HG03066 (cell line): ENCODE data around the gene UBE2G2.

Experiments
- ATAC-seq: cut with Tn5 transposase; IDR thresholded peaks from one replicate; pipeline ENCODE4 v1.9.1; 2021; ENCODE audit warnings: low read depth; ENCODE audit not compliant: unreplicated experiment

Gene UBE2G2

DNA sequence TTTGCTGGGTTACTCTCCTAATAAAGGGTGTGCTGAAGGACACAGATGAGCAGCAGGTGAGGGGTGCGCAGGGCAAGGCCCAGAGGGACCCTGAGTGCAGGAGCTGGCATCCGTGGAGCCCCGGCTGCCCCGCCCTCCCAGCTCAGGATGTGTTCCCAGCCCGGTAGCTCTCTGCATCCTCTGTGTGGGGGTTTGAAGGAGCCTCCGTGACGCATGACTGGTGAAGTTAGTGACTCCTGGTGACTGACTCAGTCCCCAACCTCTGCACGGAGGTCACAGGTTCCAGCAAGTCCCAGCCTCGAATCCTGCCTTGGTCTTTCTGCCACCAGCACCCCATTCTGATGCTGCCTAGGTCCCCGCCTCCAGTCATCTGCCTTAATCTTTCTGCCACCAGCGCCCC lies 68.7 kb downstream of the UBE2G2 start:
- ATAC-seq: no peak

DNA sequence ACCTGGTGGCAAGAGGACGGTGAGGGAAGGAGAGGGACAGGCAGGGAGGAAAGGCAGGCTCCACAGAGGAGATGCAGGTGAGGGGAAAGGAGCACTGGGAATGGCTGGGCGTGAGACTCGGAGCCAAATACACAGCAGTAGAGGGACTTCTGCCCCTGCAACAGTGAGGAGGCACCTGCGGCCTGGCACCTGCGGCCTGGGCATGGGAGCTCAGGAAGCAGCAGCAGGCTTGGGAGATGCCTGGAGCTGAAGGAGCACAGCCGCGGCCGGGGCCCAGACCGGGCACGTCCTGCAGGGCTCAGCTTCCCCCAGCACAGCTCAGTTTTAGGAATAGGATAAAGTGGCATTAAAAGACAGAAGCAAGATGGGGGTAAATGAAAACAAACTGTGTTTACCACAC lies 69.4 kb downstream of the UBE2G2 start:
- no peak for ATAC-seq

DNA sequence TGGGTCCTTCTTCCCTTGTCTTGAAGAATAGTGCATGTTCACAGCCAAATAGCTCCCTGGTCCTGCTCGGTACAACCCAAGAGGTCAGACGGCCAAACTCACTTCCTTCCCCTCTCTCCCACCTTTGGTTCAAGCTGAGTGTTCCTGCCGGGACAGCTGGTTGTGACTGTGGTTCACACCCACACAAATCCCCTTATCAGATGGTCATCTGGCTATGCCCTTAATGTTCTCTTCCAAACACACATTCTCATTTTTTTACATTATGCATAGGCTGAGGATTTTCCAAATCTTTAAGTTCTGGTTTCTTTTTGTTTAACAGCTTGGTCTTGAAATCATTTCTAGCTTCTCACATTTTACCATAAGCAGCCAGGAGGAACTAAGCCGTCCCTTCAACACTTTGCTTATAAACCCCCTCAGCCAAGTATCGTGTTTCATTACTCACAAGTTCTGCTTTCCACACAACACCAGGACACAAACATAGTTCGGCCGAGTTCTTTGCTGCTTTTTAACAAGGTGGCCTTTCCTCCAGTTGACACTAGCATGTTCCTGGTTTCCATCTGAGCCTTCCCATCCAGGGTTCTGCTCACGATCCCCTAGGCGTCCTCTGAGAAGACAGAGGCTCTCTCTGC lies 70.6 kb downstream of the UBE2G2 start:
- ATAC-seq: no peak

DNA sequence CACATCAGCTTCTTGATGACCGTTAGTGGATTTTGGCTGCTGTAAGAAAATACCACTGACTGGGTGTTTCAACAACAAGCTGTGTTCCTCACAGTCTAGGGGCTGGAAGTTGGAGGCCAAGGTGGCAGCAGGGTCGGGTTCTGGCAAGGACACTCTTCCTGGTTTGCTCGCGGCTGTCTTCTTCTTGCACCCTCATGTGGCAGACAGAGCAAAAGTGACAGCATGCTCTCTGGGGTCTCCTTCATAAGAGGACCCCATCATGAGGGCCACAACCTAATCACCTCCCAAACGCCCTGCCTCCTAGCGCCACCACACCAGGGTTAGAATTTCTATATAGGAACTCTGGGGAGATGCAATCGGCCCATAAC lies 71.6 kb downstream of the UBE2G2 start:
- ATAC-seq: no peak

DNA sequence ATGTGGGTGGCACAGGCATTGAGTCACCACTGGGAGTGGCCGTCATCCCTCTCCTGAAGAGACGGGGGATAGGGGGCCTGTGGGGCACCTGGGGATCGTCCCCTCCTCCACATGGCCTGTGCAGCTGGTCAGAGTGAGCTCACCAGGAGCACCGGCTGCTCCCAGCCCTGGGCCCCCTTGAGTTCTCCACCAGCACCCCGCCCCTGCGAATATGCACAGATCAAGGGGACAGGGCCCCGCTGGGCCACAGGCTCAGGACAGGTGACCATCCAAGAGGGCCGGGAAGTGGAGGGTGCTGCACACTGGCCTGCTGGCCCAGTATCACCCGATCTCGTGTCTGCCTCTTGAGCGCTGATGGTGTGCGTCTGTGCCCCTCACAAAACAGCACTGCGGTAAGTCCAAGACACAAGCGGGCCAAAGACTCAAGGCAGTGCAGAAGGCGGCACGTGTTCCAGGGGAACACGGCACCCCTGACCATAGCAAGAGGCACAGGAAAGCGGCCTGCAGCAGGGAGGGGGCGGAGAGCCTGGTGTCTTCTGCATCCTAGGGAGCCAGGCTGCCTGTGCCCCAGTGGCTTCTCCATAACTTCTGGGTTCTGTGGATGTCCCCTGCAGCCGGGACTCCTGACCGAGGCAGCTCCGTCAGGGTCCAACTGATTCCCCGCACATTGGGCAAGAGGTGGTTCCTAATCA lies 72.1 kb downstream of the UBE2G2 start:
- no peak for ATAC-seq

DNA sequence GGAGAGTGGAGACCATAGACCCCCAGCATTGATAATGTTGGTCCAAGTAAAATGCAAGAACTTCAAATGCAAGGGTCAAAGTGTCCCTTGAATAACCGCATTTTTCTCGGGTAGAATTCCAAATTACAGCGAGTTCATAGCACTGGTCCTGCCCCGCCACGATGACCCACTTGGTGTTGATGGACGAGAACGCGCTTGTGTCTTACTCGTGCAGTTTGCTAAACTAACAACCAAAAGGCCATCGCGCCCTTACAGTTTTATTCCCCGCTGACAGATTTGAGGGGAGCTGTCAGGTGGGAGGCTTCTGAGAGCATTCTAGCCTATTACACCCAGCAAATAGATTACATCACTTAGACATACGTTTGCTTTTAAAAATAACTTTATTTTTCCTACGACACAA lies 72.9 kb downstream of the UBE2G2 start:
- ATAC-seq: no peak

DNA sequence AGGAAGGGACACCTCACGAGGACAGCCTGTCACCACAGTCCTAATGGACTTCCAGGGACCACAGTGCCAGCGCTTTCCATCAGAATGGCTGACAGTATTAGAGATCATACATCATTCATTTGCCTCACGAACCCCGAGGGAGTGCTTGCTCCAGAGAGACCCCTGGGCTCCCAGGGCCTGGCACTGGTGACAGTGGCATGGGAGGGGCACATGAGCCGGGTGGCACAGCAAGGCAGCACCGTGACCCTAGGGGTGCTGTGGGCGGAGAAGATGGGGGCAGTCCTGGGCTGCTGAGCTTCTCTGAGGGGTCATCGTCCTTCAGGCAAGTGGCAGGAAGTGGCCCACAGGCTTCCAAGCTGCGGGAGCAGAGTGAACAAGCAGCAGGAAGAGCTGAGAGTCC lies 73.9 kb downstream of the UBE2G2 start:
- ATAC-seq: no peak

DNA sequence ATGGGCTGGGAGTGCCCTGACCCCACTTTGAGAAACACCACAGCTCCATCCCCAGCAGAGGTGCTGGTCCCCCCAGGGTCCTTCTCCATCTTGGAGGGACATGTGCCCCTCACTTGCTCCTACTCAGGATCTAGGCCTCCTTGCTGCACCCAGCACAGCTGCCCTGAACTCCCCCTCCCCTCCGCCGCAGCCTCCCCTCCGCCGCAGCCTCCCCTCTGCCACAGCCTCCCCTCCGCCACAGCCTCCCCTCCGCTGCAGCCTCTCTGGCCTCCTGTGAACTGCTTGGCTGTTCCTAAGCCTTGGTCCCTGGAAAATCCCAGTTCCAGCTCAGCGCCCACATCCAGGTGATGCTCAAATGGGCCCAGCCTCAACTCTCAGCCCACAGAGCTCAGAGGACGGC lies 74.3 kb downstream of the UBE2G2 start:
- no peak for ATAC-seq

DNA sequence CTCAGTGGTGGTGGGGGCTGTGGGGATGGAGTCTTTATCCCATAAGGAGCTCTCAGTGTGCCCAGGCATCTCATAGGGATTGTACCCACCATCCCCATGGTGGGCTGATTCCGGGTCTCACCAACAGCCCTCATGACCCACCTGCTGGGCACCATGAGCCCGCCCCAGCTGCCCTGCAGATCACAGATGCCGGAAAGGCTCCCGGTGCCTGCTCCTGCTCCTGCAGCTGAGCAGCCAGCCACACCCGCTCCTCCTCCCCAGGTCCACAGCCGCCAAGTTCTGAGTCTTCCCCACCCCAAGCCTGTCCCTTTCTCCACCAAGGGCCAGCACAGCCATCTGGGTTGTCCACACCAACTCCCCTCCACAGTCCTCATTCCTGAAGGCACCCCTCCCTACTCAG lies 74.8 kb downstream of the UBE2G2 start:
- ATAC-seq: no peak

DNA sequence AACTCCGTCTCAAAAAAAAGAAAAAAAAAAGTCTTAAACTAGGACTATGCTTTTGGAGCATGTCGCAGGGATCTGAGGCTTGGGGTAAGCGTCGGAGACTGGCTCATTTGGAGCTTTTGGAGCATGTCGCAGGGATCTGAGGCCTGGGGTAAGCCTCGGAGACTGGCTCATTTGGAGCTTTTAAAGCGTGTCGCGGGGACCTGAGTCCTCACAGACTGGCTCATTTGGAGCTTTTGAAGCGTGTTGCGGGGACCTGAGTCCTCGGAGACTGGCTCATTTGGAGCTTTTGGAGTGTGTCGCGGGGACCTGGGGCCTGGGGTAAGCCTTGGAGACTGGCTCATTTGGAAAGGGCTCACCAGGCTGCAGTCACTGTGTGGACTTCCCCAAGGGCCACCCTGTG lies 76.7 kb downstream of the UBE2G2 start:
- no peak for ATAC-seq

DNA sequence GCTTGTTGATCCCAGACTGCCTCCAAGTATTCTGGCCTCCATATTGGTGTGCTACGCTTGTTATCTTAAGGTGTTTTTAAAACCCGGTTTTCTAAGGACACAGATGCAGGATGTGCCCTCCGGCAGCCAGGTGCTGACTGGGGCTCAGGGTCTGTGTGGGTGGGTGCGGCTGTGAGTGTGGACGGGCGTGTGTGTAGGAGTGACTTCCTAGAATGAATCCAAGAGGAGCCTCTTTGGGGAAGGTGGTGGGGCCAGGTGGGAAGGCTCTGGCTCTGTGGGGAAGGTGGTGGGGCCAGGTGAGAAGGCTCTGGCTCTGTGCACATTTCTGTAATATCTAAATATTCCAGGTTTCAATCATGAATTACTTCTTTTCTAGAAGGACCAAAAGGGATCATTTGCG lies 77.4 kb downstream of the UBE2G2 start:
- ATAC-seq: no peak

DNA sequence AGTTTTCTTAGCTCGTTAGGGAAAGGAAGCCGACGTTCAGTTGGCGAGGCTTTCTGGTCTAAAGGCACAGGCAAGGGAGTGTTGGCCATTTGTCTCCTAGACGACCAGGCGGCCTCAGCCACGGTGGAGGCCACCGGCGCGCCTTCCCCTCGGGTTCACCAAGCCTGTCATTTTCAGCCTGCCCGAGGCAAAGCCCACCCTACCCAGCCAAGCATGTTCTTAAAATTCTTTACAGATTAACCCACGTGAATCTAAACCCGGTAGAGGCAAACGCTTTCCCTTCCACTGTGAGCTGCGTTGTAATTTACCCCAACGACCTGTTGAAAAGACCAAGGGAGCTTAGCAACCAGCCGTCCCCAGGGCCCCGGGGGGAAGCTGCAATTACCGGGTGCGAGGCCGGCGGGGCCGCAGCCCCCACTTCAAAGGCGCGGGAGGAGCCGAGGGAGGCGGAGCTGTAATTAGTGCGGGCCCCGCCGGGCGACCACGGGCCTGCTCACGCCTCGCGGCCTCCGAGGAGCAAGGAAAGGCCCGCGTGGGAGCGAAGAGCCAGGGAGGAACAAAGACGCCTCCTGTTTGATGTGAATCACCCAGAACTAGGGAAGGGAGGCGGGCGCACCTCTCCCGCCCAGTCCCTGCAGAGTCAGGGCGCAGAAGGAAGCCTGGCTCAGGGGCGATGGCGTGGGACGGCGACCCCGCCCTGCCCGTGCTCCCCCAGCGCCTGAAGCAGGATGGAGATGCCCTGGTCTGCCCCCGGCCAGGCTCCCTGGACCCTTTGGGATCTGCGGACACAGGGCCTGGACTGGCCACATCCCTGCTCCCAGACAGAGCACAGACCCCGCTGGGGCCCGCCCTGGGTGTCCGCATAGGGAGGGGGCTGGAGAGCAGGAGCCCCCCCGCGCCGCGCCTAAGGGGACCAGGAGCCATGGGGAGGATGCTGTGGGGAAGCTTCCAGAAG lies 78.2 kb downstream of the UBE2G2 start:
- ATAC-seq: no peak

DNA sequence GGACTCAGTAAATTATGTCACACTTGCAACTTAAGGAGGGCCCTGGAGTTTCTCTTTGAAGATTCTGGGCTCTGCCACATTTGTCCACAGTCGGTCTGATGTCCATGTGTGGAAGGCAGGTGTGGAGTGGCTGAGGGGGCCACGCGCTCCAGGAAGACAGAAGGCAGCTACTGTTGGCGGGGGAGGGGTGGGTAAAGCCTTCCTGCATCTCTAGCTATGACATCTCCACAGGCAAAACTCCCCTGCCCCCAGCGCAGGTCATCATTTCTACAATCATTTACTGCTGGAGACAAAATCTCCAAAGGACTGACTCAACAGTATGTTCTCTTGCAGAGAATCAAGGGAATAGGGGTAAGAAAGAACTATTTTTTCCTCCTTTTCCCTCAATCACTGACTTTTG lies 78.9 kb downstream of the UBE2G2 start:
- ATAC-seq: no peak

DNA sequence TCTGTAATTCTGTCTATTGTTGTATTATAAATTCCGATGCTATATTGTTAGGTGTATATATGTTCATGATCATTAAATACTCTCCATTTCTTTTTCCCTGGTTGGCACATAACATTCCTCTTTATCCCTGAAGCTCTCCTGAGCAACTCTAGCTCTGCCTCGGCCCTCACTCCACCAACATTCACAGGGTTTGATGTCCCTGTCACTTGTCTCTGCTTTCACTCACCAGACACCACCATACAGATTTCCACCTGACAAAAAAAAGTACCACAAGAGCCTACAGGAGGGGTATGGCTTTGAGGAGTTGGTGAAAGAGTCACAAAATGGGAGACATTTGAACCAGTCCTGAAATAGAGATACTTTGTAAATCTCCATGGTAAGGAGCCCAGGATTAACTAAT lies 81.5 kb downstream of the UBE2G2 start:
- no peak for ATAC-seq
